Kidney tubule cell (primary cell): ENCODE data around the gene CREB5.
A peak's percentile ranks its signal among the peaks of the same experiment; 100 is the strongest.

Experiments used
- DNase-seq: peaks from one replicate; pipeline ENCODE4 v3.0.0-alpha.2; 2018; ENCODE audit warnings: low spot score

CREB5 gene

GRCh38 chr7:28407651-28408050 is 4.7 kb upstream of the CREB5 start:
- peak; percentile 24 for DNase-seq

- no peak for DNase-seq
Observed at GRCh38 chr7:28408105-28408959, 4.0 kb upstream of the CREB5 start.

GRCh38 chr7:28408960-28409715 is 3.2 kb upstream of the CREB5 start:
- peak; percentile 98 for DNase-seq

- DNase-seq, result peak; percentile 41
Observed at GRCh38 chr7:28409716-28410627, 2.3 kb upstream of the CREB5 start.

GRCh38 chr7:28410628-28411531 is 1.4 kb upstream of the CREB5 start:
- peak; percentile 60 for DNase-seq

GRCh38 chr7:28413011-28413410 is 693 bp downstream of the CREB5 start:
- peak; percentile 41 for DNase-seq

GRCh38 chr7:28414453-28414852 is 2.1 kb downstream of the CREB5 start:
- no peak for DNase-seq

- no peak for DNase-seq
Observed at GRCh38 chr7:28417321-28417940, 5.1 kb downstream of the CREB5 start.

GRCh38 chr7:28418311-28418710 is 6.0 kb downstream of the CREB5 start:
- DNase-seq, result peak; percentile 62

- DNase-seq, result peak; percentile 28
Observed at GRCh38 chr7:28418966-28419365, 6.6 kb downstream of the CREB5 start.

GRCh38 chr7:28419716-28420115 is 7.4 kb downstream of the CREB5 start:
- peak; percentile 42 for DNase-seq

GRCh38 chr7:28423112-28423511 is 10.8 kb downstream of the CREB5 start:
- no peak for DNase-seq

GRCh38 chr7:28423918-28424514 is 11.7 kb downstream of the CREB5 start:
- no peak for DNase-seq

GRCh38 chr7:28425496-28425895 is 13.2 kb downstream of the CREB5 start:
- DNase-seq, result no peak

- DNase-seq, result no peak
Observed at GRCh38 chr7:28427236-28427635, 14.9 kb downstream of the CREB5 start.

GRCh38 chr7:28430616-28431015 is 18.3 kb downstream of the CREB5 start:
- peak; percentile 82 for DNase-seq

GRCh38 chr7:28432105-28432504 is 19.8 kb downstream of the CREB5 start:
- no peak for DNase-seq

- DNase-seq, result no peak
Observed at GRCh38 chr7:28433039-28433438, 20.7 kb downstream of the CREB5 start.

- DNase-seq, result peak; percentile 80
Observed at GRCh38 chr7:28433699-28434219, 21.4 kb downstream of the CREB5 start.

GRCh38 chr7:28434510-28434909 is 22.2 kb downstream of the CREB5 start:
- peak; percentile 73 for DNase-seq
